ENCODE results near the gene DDN.
A peak's percentile ranks its signal among the peaks of the same experiment; 100 is the strongest.

The DDN gene

DNA sequence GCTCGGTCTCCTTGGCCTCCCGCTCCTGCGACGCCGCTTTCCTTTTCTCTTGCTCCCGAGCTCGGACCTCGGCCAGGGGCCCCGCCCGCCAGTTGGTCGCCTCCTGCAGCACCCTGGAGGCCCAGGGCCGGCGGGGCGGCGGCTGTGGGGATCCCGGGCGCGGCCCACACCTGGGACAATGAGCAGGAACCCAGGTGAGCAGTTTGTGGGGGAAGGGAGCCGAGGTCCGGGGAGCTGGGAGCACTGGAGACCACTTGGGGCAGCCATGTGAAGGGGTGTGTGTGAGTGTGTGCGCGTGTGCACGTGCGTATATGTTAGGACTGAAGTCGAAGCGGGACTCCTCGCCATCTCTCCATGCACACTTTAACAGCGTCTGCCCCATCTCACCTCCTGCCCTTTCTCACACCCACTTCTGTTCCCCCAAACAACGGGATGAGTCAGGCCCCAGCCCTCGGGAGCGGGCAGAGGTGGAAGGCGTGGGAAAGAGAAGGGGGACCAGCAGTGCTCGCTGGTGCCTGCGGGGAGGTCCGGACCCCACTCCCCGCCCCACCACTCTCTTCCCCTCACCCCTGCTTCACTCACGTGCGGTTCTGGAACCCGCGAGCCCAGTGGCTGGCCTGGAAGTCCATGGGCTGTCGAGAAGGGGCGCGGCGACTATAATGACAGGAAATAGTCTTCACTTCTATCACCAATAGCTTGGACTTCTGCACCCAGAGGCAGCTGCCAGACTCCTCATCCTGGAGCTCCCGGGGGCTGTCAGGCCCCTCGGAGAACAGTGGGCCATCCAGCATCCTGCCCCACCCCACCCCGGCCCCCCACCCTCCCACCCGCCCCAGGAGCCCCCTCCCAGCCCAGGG is 450 bp downstream of the DDN start:
- no peaks in the 10 kb centered on the region for H3K79me2 ChIP-seq (ENCODE audit: insufficient read depth, low read length)
- H4K20me1 ChIP-seq (ENCODE audit: insufficient read depth, low read length) = no peaks in the 10 kb centered on the region
- peak overlapping the region; percentile 70 for H3K4me3 ChIP-seq (ENCODE audit: low read depth, low read length, poor library complexity, severe bottlenecking)
- H3K9ac ChIP-seq (ENCODE audit: low read length) = peak overlapping the region; percentile 64
- no peaks in the 10 kb centered on the region for H3K9me3 ChIP-seq (ENCODE audit: low read length)
- H3K4me1 ChIP-seq (ENCODE audit: insufficient read depth, low read length, severe bottlenecking) = peaks cover 42% of the 10 kb centered on the region
- peaks cover 17% of the 10 kb centered on the region; the same call in 1 of the 2 replicates for H3K36me3 ChIP-seq (ENCODE audit: insufficient read depth, low read length)
- H3F3A ChIP-seq (ENCODE audit: insufficient read depth, low read length) = no peaks in the 10 kb centered on the region
- no peaks in the 10 kb centered on the region for H3K27me3 ChIP-seq (ENCODE audit: insufficient read depth, low read length)
- TF ChIP-seq CTCF (IDR thresholded peaks at IDR 0.05; ENCODE audit: low read length) (no peak), EZH2 (IDR thresholded peaks at IDR 0.05; ENCODE audit: borderline replicate concordance, low read length) (no peak)
- H3K4me2 ChIP-seq (ENCODE audit: low read length) = peak overlapping the region; percentile 99
- H3K9me2 ChIP-seq (ENCODE audit: low read depth, low read length) = no peaks in the 10 kb centered on the region
- H2AFZ ChIP-seq (ENCODE audit: low read length) = no peak overlapping the region
- H3K27ac ChIP-seq (ENCODE audit: low read depth, low read length, poor library complexity, severe bottlenecking) = no peak overlapping the region

GRCh38 chr12:48997719-48998496 is 1.3 kb downstream of the DDN start:
- no peak overlapping the region for H3K27ac ChIP-seq (ENCODE audit: low read depth, low read length, poor library complexity, severe bottlenecking)
- H3K4me2 ChIP-seq (ENCODE audit: low read length) = peak overlapping the region; percentile 73
- peak overlapping the region; percentile 64 for H3K9ac ChIP-seq (ENCODE audit: low read length)
- peak overlapping the region; percentile 70 for H3K4me3 ChIP-seq (ENCODE audit: low read depth, low read length, poor library complexity, severe bottlenecking)
- no peak overlapping the region for H2AFZ ChIP-seq (ENCODE audit: low read length)
- H3K9me2 ChIP-seq (ENCODE audit: low read depth, low read length) = no peaks in the 10 kb centered on the region
- H3F3A ChIP-seq (ENCODE audit: insufficient read depth, low read length) = no peaks in the 10 kb centered on the region
- no peaks in the 10 kb centered on the region for H3K79me2 ChIP-seq (ENCODE audit: insufficient read depth, low read length)
- no peaks in the 10 kb centered on the region for H3K9me3 ChIP-seq (ENCODE audit: low read length)
- H3K27me3 ChIP-seq (ENCODE audit: insufficient read depth, low read length) = no peaks in the 10 kb centered on the region
- H3K4me1 ChIP-seq (ENCODE audit: insufficient read depth, low read length, severe bottlenecking) = peaks cover 42% of the 10 kb centered on the region
- TF ChIP-seq EZH2 (IDR thresholded peaks at IDR 0.05; ENCODE audit: borderline replicate concordance, low read length) = no peak
- no peak for TF ChIP-seq CTCF (IDR thresholded peaks at IDR 0.05; ENCODE audit: low read length)
- no peaks in the 10 kb centered on the region for H4K20me1 ChIP-seq (ENCODE audit: insufficient read depth, low read length)
- H3K36me3 ChIP-seq (ENCODE audit: insufficient read depth, low read length) = peaks cover 9% of the 10 kb centered on the region; the same call in 1 of the 2 replicates

GRCh38 chr12:48996794-48997718 is 2.1 kb downstream of the DDN start:
- Histone ChIP-seq H3K27ac (ENCODE audit: low read depth, low read length, poor library complexity, severe bottlenecking) (no peak overlapping the region), H3K9me3 (ENCODE audit: low read length) (no peaks in the 10 kb centered on the region), H4K20me1 (ENCODE audit: insufficient read depth, low read length) (no peaks in the 10 kb centered on the region), H3K36me3 (ENCODE audit: insufficient read depth, low read length) (peaks cover 5% of the 10 kb centered on the region; the same call in 1 of the 2 replicates), H3K27me3 (ENCODE audit: insufficient read depth, low read length) (no peaks in the 10 kb centered on the region), H3K9me2 (ENCODE audit: low read depth, low read length) (no peaks in the 10 kb centered on the region), H2AFZ (ENCODE audit: low read length) (no peak overlapping the region), H3K79me2 (ENCODE audit: insufficient read depth, low read length) (no peaks in the 10 kb centered on the region), H3K4me3 (ENCODE audit: low read depth, low read length, poor library complexity, severe bottlenecking) (peak overlapping the region; percentile 70), H3K9ac (ENCODE audit: low read length) (peak overlapping the region; percentile 34; the same call in 1 of the 2 replicates), H3F3A (ENCODE audit: insufficient read depth, low read length) (no peaks in the 10 kb centered on the region), H3K4me2 (ENCODE audit: low read length) (peak overlapping the region; percentile 73), H3K4me1 (ENCODE audit: insufficient read depth, low read length, severe bottlenecking) (peaks cover 42% of the 10 kb centered on the region)
- TF ChIP-seq CTCF (IDR thresholded peaks at IDR 0.05; ENCODE audit: low read length) (peak; percentile 78), EZH2 (IDR thresholded peaks at IDR 0.05; ENCODE audit: borderline replicate concordance, low read length) (no peak)

Data from OCI-LY1 (cell line).